Smooth muscle cell (in vitro differentiated cells): ENCODE data around the gene MAPKAPK2. TPM values are rescaled to one million over a fixed set of nuclear protein-coding genes. Genes with fewer than 3 reads are reported as not detected.

Experiments
- DNase-seq: peaks from one replicate; lab custom pipeline; 2025; ENCODE audit not compliant: unreplicated experiment; lab: John Stamatoyannopoulos, UW
- H2AFZ ChIP-seq: fragments of 200-600 bp; sonication (generic); 2 replicates; pipeline ENCODE4 v1.6.0; 2016; ENCODE audit warnings: antibody characterized with exemption, low read depth, mild to moderate bottlenecking
- H3F3A ChIP-seq: fragments of 200-600 bp; sonication (generic); 2 replicates; pipeline ENCODE4 v1.6.0; 2017; ENCODE audit warnings: antibody characterized with exemption, low read depth
- H3K27ac ChIP-seq: fragments of 200-600 bp; sonication (generic); 2 replicates; pipeline ENCODE4 v1.5.1; 2016; ENCODE audit warnings: low read depth, mild to moderate bottlenecking
- H3K27me3 ChIP-seq: fragments of 200-600 bp; sonication (generic); 2 replicates; pipeline ENCODE4 v1.6.1; 2016; ENCODE audit warnings: low read depth, mild to moderate bottlenecking
- H3K36me3 ChIP-seq: fragments of 200-600 bp; sonication (generic); 2 replicates; pipeline ENCODE4 v1.5.1; 2016; ENCODE audit warnings: low read depth
- H3K4me1 ChIP-seq: fragments of 200-600 bp; sonication (generic); 2 replicates; pipeline ENCODE4 v1.5.1; 2016; ENCODE audit warnings: low read depth
- H3K4me2 ChIP-seq: fragments of 200-600 bp; sonication (generic); 2 replicates; pipeline ENCODE4 v1.6.0; 2016; ENCODE audit warnings: mild to moderate bottlenecking
- H3K4me3 ChIP-seq: fragments of 200-600 bp; sonication (generic); 2 replicates; pipeline ENCODE4 v1.5.1; 2016; ENCODE audit warnings: mild to moderate bottlenecking
- H3K79me2 ChIP-seq: fragments of 200-600 bp; sonication (generic); 2 replicates; pipeline ENCODE4 v1.6.0; 2016; ENCODE audit warnings: low read depth, mild to moderate bottlenecking
- H3K9ac ChIP-seq: fragments of 200-600 bp; sonication (generic); 2 replicates; pipeline ENCODE4 v1.6.0; 2016; ENCODE audit warnings: low read depth
- H3K9me3 ChIP-seq: fragments of 200-600 bp; sonication (generic); replicated peaks from 2 replicates; pipeline ENCODE4 v1.5.1; 2016; ENCODE audit warnings: low read depth
- H4K20me1 ChIP-seq: fragments of 200-600 bp; sonication (generic); 2 replicates; pipeline ENCODE4 v1.6.0; 2016; ENCODE audit warnings: low read depth
- WGBS: methylation state at CpG from one replicate; pipeline ENCODE4 v1.1.7; 2016; ENCODE audit warnings: low lambda C conversion rate; 5-methylcytosine and 5-hydroxymethylcytosine counted together
- polyA plus RNA-seq: library from polyadenylated mRNA; unstranded; fragments of >200 nt; fragmentation: Nextera tagmentation; extraction: Ambion mirVana; gene quantifications from 2 replicates; pipeline ENCODE4 v1.2.1, GENCODE V29; 2016
- total RNA-seq: library from RNA; depleted of rRNA; stranded (reverse); fragments of >200 nt; gene quantifications from 2 replicates; pipeline ENCODE4 v1.2.3, GENCODE V29; 2014
- TF ChIP-seq, protein P1 (sequence below): fragments of 200-600 bp; sonication (generic); IDR thresholded peaks from 2 replicates; pipeline ENCODE4 v1.5.1; 2017; ENCODE audit warnings: borderline replicate concordance, mild to moderate bottlenecking, antibody characterized with exemption; ENCODE audit not compliant: insufficient read depth, poor library complexity, severe bottlenecking

Gene MAPKAPK2
- total and polyA plus RNA-seq, 2 experiments from 2014 or later = 14.3 to 40.9 TPM

DNA sequence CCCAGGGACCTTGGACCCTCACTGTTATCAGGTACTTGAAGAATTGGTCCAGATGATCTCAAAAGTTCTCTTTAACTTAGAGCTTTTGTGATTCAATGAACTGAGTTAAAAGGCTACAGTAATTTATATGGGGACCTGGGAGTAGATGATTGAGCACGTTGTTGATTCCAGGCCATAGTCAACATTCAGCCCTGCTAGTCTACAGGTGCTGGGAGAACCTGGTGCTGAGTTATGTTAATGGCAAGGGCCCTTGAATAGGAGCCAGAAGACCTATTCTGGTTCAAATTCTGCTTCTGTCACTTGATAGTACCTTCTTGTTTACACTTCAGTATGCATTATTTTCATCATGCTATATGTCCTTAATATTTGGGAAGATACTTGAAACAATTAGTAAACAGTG lies 38.2 kb upstream of the MAPKAPK2 start:
- Histone ChIP-seq H3K27ac (no peak overlapping the region), H3K4me3 (no peak overlapping the region), H3K27me3 (no peaks in the 10 kb centered on the region), H3K4me1 (no peaks in the 10 kb centered on the region), H2AFZ (no peak overlapping the region), H4K20me1 (no peaks in the 10 kb centered on the region), H3K9ac (no peak overlapping the region), H3K4me2 (no peak overlapping the region), H3K9me3 (no peaks in the 10 kb centered on the region), H3F3A (no peaks in the 10 kb centered on the region), H3K79me2 (no peaks in the 10 kb centered on the region), H3K36me3 (peaks cover 7% of the 10 kb centered on the region)
- 64% methylated on average over 1 of the region's 1 CpG for WGBS
- TF ChIP-seq, protein P1, sequence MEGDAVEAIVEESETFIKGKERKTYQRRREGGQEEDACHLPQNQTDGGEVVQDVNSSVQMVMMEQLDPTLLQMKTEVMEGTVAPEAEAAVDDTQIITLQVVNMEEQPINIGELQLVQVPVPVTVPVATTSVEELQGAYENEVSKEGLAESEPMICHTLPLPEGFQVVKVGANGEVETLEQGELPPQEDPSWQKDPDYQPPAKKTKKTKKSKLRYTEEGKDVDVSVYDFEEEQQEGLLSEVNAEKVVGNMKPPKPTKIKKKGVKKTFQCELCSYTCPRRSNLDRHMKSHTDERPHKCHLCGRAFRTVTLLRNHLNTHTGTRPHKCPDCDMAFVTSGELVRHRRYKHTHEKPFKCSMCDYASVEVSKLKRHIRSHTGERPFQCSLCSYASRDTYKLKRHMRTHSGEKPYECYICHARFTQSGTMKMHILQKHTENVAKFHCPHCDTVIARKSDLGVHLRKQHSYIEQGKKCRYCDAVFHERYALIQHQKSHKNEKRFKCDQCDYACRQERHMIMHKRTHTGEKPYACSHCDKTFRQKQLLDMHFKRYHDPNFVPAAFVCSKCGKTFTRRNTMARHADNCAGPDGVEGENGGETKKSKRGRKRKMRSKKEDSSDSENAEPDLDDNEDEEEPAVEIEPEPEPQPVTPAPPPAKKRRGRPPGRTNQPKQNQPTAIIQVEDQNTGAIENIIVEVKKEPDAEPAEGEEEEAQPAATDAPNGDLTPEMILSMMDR = no peak
- DNase-seq = no peak

GRCh38 chr1:206647224-206647623 lies 37.5 kb upstream of the MAPKAPK2 start:
- Histone ChIP-seq H3F3A (no peaks in the 10 kb centered on the region), H3K27me3 (no peaks in the 10 kb centered on the region), H3K4me2 (no peak overlapping the region), H3K4me1 (no peaks in the 10 kb centered on the region), H4K20me1 (no peaks in the 10 kb centered on the region), H3K4me3 (no peak overlapping the region), H2AFZ (no peak overlapping the region), H3K9me3 (no peaks in the 10 kb centered on the region), H3K79me2 (no peaks in the 10 kb centered on the region), H3K9ac (no peak overlapping the region), H3K36me3 (peaks cover 9% of the 10 kb centered on the region), H3K27ac (no peak overlapping the region)
- DNase-seq = no peak
- TF ChIP-seq, protein P1 = no peak

GRCh38 chr1:206649261-206649921 lies 35.3 kb upstream of the MAPKAPK2 start:
- 93% methylated on average over 5 of the region's 5 CpGs for WGBS
- no peak for DNase-seq
- Histone ChIP-seq H3F3A (no peaks in the 10 kb centered on the region), H3K4me2 (no peak overlapping the region), H2AFZ (no peak overlapping the region), H4K20me1 (no peaks in the 10 kb centered on the region), H3K36me3 (peaks cover 9% of the 10 kb centered on the region), H3K79me2 (no peaks in the 10 kb centered on the region), H3K9ac (no peak overlapping the region), H3K4me3 (no peak overlapping the region), H3K27ac (no peak overlapping the region), H3K27me3 (no peaks in the 10 kb centered on the region), H3K4me1 (no peaks in the 10 kb centered on the region), H3K9me3 (no peaks in the 10 kb centered on the region)
- TF ChIP-seq, protein P1 = no peak

DNA sequence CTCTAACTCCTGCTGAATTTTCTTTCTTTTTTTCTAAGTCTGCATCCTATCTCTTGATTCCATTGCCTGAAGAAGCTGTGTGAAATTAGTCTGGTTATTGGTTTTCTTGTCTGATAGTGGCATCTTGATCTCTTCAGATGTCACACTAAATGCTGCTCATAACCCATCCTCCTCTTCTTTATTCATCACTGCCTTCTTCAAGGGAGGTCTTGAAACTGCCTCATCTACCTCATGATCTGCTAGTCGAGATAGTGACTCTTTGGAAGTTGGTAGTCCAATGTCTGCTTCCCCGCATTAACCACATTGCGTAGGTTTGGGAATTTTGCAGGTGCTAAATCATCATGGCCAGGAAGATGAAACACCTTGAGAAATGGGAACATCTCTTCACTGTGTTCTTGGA lies 33.7 kb upstream of the MAPKAPK2 start:
- H3K79me2 ChIP-seq = no peaks in the 10 kb centered on the region
- no peaks in the 10 kb centered on the region for H3K27me3 ChIP-seq
- no peak overlapping the region for H3K9ac ChIP-seq
- no peak overlapping the region for H3K27ac ChIP-seq
- H2AFZ ChIP-seq = no peak overlapping the region
- H3K4me2 ChIP-seq = no peak overlapping the region
- WGBS = 95% methylated on average over 3 of the region's 3 CpGs
- no peaks in the 10 kb centered on the region for H3K9me3 ChIP-seq
- H3K36me3 ChIP-seq = peaks cover 9% of the 10 kb centered on the region
- TF ChIP-seq, protein P1 = no peak
- H3F3A ChIP-seq = no peaks in the 10 kb centered on the region
- H3K4me1 ChIP-seq = no peaks in the 10 kb centered on the region
- H3K4me3 ChIP-seq = no peak overlapping the region
- no peaks in the 10 kb centered on the region for H4K20me1 ChIP-seq
- DNase-seq = no peak
